ENCODE measurements around the gene GGT1.

DNA sequence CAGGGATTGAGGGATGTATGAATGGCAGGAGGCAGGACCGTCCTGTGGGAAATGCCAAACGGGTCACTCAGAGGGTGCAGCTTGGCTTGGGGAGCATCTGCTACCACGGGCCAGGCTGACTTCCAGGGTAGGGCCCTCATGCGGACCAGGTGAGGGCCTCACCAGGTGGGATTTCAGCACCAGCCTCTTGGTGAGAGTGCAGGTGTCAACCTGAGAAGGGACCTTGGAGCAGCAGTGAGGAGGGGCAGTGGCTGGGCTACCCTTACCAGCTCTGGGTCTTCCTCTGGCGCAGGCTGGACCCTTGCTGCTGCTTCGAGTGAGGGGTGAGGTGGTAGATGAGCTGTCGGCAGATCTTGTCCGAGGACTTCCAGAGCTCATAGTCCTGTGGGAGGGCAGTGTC, 15.0 kb upstream of the GGT1 start:
- TF ChIP-seq TEAD4 (IDR thresholded peaks at IDR 0.05; ENCODE audit: low read depth, low read length) (no peak), CEBPB (IDR thresholded peaks at IDR 0.05; ENCODE audit: low read depth, low read length) (no peak), EGR1 (IDR thresholded peaks at IDR 0.05; ENCODE audit: borderline replicate concordance, low read depth, low read length) (no peak), POLR2AphosphoS5 (IDR thresholded peaks at IDR 0.05; ENCODE audit: low read depth, low read length) (no peak)
- TF ChIP-seq, protein P1, sequence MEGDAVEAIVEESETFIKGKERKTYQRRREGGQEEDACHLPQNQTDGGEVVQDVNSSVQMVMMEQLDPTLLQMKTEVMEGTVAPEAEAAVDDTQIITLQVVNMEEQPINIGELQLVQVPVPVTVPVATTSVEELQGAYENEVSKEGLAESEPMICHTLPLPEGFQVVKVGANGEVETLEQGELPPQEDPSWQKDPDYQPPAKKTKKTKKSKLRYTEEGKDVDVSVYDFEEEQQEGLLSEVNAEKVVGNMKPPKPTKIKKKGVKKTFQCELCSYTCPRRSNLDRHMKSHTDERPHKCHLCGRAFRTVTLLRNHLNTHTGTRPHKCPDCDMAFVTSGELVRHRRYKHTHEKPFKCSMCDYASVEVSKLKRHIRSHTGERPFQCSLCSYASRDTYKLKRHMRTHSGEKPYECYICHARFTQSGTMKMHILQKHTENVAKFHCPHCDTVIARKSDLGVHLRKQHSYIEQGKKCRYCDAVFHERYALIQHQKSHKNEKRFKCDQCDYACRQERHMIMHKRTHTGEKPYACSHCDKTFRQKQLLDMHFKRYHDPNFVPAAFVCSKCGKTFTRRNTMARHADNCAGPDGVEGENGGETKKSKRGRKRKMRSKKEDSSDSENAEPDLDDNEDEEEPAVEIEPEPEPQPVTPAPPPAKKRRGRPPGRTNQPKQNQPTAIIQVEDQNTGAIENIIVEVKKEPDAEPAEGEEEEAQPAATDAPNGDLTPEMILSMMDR (IDR thresholded peaks at IDR 0.05; ENCODE audit: control extremely low read depth in 1 of 3, insufficient read depth in 1 of 3, low read depth in 1 of 3, low read length in 3 of 3) = no peak
- TF ChIP-seq, protein P2, sequence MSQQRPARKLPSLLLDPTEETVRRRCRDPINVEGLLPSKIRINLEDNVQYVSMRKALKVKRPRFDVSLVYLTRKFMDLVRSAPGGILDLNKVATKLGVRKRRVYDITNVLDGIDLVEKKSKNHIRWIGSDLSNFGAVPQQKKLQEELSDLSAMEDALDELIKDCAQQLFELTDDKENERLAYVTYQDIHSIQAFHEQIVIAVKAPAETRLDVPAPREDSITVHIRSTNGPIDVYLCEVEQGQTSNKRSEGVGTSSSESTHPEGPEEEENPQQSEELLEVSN (IDR thresholded peaks at IDR 0.05) = no peak

All from H1 (cell line).